Tibial nerve (tissue), 4 donors: ENCODE results near the gene NLGN2. TPM values are rescaled to one million over a fixed set of nuclear protein-coding genes. Genes with fewer than 3 reads are reported as not detected.
"Not testable (repeated sequence)": the region's sequence is repeated elsewhere in the genome, so short reads cannot be mapped to it uniquely, and the experiment has no call there.

Experiments used
- DNase-seq, 2 donors: peaks; one replicate each; pipeline ENCODE4 v3.0.0-alpha.2; 2019; ENCODE audit warnings: low spot score in 2 of 2
- H3K27ac ChIP-seq, 4 donors: fragments of 200-600 bp; sonication (generic) in 3 of 4; one replicate each; pipeline ENCODE4 v1.5.1; 2017 to 2019; ENCODE audit warnings: mild to moderate bottlenecking in 1 of 4
- H3K27me3 ChIP-seq, 2 donors: fragments of 200-600 bp; sonication (generic) in 1 of 2; one replicate each; pipeline versions ENCODE4 v1.5.1 to v1.6.0; 2017 to 2019
- H3K36me3 ChIP-seq, 3 donors: fragments of 200-600 bp; sonication (generic); one replicate each; pipeline ENCODE4 v1.5.1; 2018 to 2019
- H3K4me1 ChIP-seq, 4 donors: fragments of 200-600 bp; sonication (generic) in 3 of 4; one replicate each; pipeline ENCODE4 v1.5.1; 2017 to 2019
- H3K4me3 ChIP-seq, 4 donors: fragments of 200-600 bp; sonication (generic) in 3 of 4; one replicate each; pipeline ENCODE4 v1.5.1; 2017 to 2019; ENCODE audit warnings: mild to moderate bottlenecking in 1 of 4, moderate library complexity in 1 of 4
- H3K9me3 ChIP-seq, 4 donors: fragments of 200-600 bp; sonication (generic) in 3 of 4; one replicate each; pipeline ENCODE4 v1.5.1; 2017 to 2019
- EP300 ChIP-seq, 2 donors: sonication (generic); formaldehyde crosslinking; IDR thresholded peaks; one replicate each; pipeline ENCODE4 v1.6.1; 2017; ENCODE audit warnings: antibody characterized with exemption in 2 of 2, mild to moderate bottlenecking in 1 of 2
- POLR2A ChIP-seq, 2 donors: fragments of 450-650 bp; IDR thresholded peaks; one replicate each; pipeline ENCODE4 v1.6.1; 2017; ENCODE audit warnings: antibody characterized with exemption in 2 of 2, mild to moderate bottlenecking in 2 of 2, moderate library complexity in 2 of 2
- WGBS, 2 donors: methylation state at CpG; one replicate each; pipeline ENCODE4 v1.1.5; 2018; 5-methylcytosine and 5-hydroxymethylcytosine counted together
- total RNA-seq, 4 donors: library from RNA; depleted of rRNA; stranded (reverse); fragments of >200 nt; gene quantifications; one replicate each; pipeline ENCODE4 v1.1.0, GENCODE V29; 2016
- TF ChIP-seq, protein P1 (sequence below), 5 experiments: fragments of 200-600 bp in 3 of 5; fragments of 450-650 bp in 2 of 5; sonication (generic) in 3 of 5; IDR thresholded peaks; one replicate each; pipeline ENCODE4 v1.5.1; 2016 to 2019; ENCODE audit warnings: antibody characterized with exemption in 5 of 5, mild to moderate bottlenecking in 3 of 5, moderate library complexity in 2 of 5

The NLGN2 gene
- total RNA-seq = 10 to 100 TPM; 14.4 to 32.4 (median 23.9) TPM

DNA sequence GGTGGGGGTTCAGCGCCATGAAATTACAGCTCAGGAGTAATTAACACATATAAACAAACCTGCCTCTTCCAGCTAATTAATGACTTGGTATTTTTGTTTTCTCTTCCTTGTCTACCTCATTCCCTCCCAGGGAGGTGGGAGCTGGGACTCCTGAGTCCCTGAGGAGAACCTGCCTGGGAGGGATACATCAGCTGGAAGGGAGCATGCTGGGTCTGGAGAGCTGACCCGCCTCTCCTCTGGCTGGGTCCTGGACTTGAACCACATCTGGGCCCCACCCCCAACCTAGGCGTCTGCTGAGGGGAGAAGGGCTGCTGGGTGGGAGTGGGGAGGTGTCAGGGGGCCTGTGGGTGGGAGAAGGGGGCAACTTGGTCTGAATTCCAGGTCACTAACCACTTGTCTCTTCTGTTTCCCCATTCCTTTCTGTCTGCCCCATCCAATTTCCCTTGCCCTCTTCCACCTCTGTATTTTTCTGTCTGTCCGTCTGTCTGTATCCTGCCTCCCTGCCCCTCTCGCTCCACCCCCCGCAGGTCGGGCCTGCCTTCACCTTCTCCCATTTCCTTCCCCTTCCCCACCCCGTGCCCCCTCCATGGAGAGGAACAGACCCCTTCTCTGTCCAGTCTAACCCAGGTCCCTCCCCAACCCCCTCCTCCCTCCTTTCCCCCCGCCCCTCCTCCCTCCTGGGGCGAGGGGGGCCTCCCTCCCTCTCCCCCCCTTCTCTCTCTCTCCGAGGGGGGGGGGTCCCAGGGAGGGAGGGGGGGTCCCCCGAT lies at the start of gene NLGN2:
Gene NLGN2 (plus strand): TSS at position 361 of the 767 bp plus-strand sequence. CDS start 411 bp downstream, outside the sequence.
- 50 to 51% methylated on average over 10 to 12 of the region's 12 CpGs for WGBS, 2 donors
- Histone ChIP-seq H3K4me1 (peaks cover 0 to 35% (median 13%) of the 10 kb centered on the region in 4 donors), H3K27me3 (no peaks in the 10 kb centered on the region), H3K27ac (peak within 1 kb of the TSS in 2 of 4 donors; percentile 60 to 98), H3K4me3 (no peak within 1 kb of the TSS), H3K9me3 (no peaks in the 10 kb centered on the region), H3K36me3 (peaks cover 0 to 40% (median 0%) of the 10 kb centered on the region in 3 donors)
- DNase-seq = no peak
- TF ChIP-seq EP300 (IDR thresholded peaks at IDR 0.05) (no peak), POLR2A (IDR thresholded peaks at IDR 0.05) (no peak)
- TF ChIP-seq, protein P1, sequence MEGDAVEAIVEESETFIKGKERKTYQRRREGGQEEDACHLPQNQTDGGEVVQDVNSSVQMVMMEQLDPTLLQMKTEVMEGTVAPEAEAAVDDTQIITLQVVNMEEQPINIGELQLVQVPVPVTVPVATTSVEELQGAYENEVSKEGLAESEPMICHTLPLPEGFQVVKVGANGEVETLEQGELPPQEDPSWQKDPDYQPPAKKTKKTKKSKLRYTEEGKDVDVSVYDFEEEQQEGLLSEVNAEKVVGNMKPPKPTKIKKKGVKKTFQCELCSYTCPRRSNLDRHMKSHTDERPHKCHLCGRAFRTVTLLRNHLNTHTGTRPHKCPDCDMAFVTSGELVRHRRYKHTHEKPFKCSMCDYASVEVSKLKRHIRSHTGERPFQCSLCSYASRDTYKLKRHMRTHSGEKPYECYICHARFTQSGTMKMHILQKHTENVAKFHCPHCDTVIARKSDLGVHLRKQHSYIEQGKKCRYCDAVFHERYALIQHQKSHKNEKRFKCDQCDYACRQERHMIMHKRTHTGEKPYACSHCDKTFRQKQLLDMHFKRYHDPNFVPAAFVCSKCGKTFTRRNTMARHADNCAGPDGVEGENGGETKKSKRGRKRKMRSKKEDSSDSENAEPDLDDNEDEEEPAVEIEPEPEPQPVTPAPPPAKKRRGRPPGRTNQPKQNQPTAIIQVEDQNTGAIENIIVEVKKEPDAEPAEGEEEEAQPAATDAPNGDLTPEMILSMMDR (IDR thresholded peaks at IDR 0.05) = no peak

DNA sequence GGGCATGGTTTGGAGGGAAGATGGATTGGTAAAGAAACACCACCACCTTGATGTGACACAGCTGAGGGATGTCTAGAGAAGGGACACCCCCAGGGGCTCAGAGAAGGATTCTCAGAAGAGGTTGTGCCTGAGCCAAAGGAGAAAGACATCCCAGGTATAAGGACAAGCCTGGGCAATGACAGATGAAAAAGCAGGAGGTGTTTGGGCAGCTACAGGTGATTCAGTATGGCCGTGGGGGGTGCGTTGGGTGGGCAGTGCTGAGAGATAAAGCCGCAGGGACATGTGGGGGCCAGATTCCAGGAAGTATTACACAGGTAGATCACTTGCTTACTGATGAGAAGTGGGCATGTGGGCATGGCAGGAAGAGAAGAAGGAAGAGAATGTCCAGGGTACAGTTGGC lies 45.7 kb upstream of the NLGN2 start:
- Histone ChIP-seq H3K36me3 (no peaks in the 10 kb centered on the region), H3K9me3 (no peaks in the 10 kb centered on the region), H3K4me3 (no peak overlapping the region), H3K27me3 (no peaks in the 10 kb centered on the region), H3K4me1 (peaks cover 0 to 9% (median 3%) of the 10 kb centered on the region in 4 donors), H3K27ac (no peak overlapping the region)
- 54 to 76% methylated on average over 3 of the region's 3 CpGs for WGBS, 2 donors
- TF ChIP-seq EP300 (IDR thresholded peaks at IDR 0.05) (no peak), POLR2A (IDR thresholded peaks at IDR 0.05) (no peak)
- TF ChIP-seq, protein P1 (IDR thresholded peaks at IDR 0.05) = no peak
- DNase-seq = no peak

DNA sequence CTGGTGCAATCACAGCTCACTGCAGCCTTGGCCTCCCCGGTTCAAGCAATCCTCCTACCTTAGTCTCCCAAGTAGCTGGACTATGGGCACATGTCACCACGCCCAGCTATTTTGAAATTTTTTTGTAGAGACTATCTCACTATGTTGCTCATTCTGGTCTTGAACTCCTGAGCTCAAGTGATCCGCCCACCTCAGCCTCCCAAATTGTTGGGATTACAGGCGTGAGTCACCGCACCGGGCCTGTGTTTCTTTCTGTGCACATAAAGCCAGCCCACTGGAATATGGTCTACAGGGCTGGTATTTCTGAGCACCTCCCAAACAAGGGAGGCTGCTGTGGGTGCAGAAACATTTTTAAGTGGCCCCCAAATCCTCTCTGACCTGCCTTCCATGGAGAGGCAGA lies 44.3 kb upstream of the NLGN2 start:
- Histone ChIP-seq H3K4me1 (no peaks in the 10 kb centered on the region), H3K4me3 (no peak overlapping the region), H3K27ac (no peak overlapping the region), H3K36me3 (no peaks in the 10 kb centered on the region), H3K9me3 (no peaks in the 10 kb centered on the region), H3K27me3 (no peaks in the 10 kb centered on the region)
- TF ChIP-seq, protein P1 (IDR thresholded peaks at IDR 0.05) = no peak
- TF ChIP-seq POLR2A (IDR thresholded peaks at IDR 0.05) (no peak), EP300 (IDR thresholded peaks at IDR 0.05) (no peak)
- 86 to 90% methylated on average over 6 of the region's 6 CpGs for WGBS, 2 donors
- no peak for DNase-seq

DNA sequence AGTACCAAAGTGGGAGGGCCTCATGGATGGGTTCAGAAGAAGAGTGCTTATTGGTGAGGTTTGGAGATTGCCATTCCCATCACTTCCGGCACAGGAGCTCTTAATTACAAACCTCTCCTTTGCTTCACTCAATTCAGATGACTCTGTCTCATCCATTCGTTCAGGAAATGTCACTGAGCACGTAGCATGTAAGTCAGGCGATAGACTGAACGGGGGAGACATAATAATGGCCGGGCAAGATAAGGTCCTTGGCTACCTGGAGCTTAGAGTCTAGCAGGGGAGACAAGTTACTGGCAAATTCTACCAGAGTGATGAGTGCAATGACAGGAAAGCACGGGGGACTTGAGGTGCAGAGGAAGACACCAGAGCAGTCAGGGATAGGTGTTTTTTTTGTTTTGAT lies 41.7 kb upstream of the NLGN2 start:
- WGBS, 2 donors = 92 to 93% methylated on average over 6 to 7 of the region's 7 CpGs
- H3K4me1 ChIP-seq, H3K9me3 ChIP-seq, H3K27ac ChIP-seq, H3K4me3 ChIP-seq, H3K27me3 ChIP-seq, DNase-seq, H3K36me3 ChIP-seq: not testable (repeated sequence)

DNA sequence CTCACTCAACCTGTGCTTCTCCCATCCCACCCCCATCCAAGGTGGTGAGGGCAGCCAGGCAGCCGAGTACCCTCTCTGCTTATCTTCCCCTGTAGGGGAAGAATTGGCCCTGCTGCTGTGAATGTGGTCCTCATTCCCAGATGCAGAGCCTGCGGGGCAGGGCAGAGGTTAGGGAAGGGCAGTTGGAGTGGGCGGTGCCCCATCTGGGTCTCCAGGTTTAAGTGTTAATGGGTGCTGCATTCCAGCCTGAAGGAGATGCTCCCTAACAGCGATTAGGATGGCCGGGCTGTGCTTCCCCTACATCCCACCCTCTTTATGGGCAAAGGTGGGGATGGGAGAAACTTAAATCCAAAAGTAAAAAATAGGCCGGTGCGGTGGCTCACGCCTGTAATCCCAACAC lies 40.6 kb upstream of the NLGN2 start:
- TF ChIP-seq, protein P1 (IDR thresholded peaks at IDR 0.05) = no peak
- no peak for TF ChIP-seq EP300 (IDR thresholded peaks at IDR 0.05)
- WGBS, 2 donors = 70 to 83% methylated on average over 8 of the region's 8 CpGs

More for the DNA sequence above, 40.6 kb upstream of the NLGN2 start:
- no peak for DNase-seq
- H3K36me3 ChIP-seq = no peaks in the 10 kb centered on the region
- no peak overlapping the region for H3K4me3 ChIP-seq
- no peaks in the 10 kb centered on the region for H3K27me3 ChIP-seq
- H3K27ac ChIP-seq = no peak overlapping the region
- no peaks in the 10 kb centered on the region for H3K4me1 ChIP-seq
- no peaks in the 10 kb centered on the region for H3K9me3 ChIP-seq
